Subcutaneous abdominal adipose tissue (tissue), 5 donors: ENCODE results near the gene HEPH.

Source experiments
- H3K27ac ChIP-seq: one replicate; pipeline ENCODE4 v1.7.0; 2013; ENCODE audit warnings: low read depth, mild to moderate bottlenecking, inconsistent platforms, low read length, moderate library complexity
- H3K27me3 ChIP-seq, 5 donors: one replicate each; pipeline ENCODE4 v1.7.0; 2013; ENCODE audit warnings: low read length in 5 of 5, inconsistent platforms in 1 of 5; ENCODE audit not compliant: control insufficient read depth in 5 of 5, insufficient read depth in 4 of 5
- H3K36me3 ChIP-seq, 5 donors: one replicate each; pipeline ENCODE4 v1.7.0; 2013; ENCODE audit warnings: low read length in 5 of 5; ENCODE audit not compliant: control insufficient read depth in 5 of 5, insufficient read depth in 5 of 5
- H3K4me1 ChIP-seq, 5 donors: one replicate each; pipeline ENCODE4 v1.7.0; 2013; ENCODE audit warnings: low read length in 5 of 5, mild to moderate bottlenecking in 3 of 5, moderate library complexity in 1 of 5; ENCODE audit not compliant: control insufficient read depth in 5 of 5, insufficient read depth in 5 of 5
- H3K4me3 ChIP-seq, 5 donors: one replicate each; pipeline ENCODE4 v1.7.0; 2013; ENCODE audit warnings: low read length in 5 of 5, low read depth in 1 of 5
- H3K9ac ChIP-seq, 5 donors: one replicate each; pipeline ENCODE4 v1.7.0; 2013; ENCODE audit warnings: low read length in 5 of 5, mild to moderate bottlenecking in 4 of 5, moderate library complexity in 3 of 5
- H3K9me3 ChIP-seq, 5 donors: one replicate each; pipeline ENCODE4 v1.7.0; 2013; ENCODE audit warnings: low read length in 5 of 5; ENCODE audit not compliant: control insufficient read depth in 5 of 5
- donor health status: healthy.
- donor health status: healthy.
- donor health status: healthy.
- donor health status: healthy.
- donor health status: healthy.

The HEPH gene

GRCh38 chrX:66162331-66162822 is 1.7 kb upstream of the HEPH start:
- no peaks in the 10 kb centered on the region for H3K4me1 ChIP-seq
- no peak overlapping the region for H3K9ac ChIP-seq
- H3K9me3 ChIP-seq, result no peaks in the 10 kb centered on the region
- no peak overlapping the region for H3K4me3 ChIP-seq
- no peaks in the 10 kb centered on the region for H3K36me3 ChIP-seq
- no peak overlapping the region for H3K27ac ChIP-seq
- peaks cover 0 to 16% (median 5%) of the 10 kb centered on the region in 5 donors for H3K27me3 ChIP-seq

GRCh38 chrX:66163447-66163846 is 600 bp upstream of the HEPH start:
- no peaks in the 10 kb centered on the region for H3K9me3 ChIP-seq
- no peak overlapping the region for H3K9ac ChIP-seq
- H3K27ac ChIP-seq, result no peak overlapping the region
- H3K27me3 ChIP-seq, result peaks cover 0 to 16% (median 5%) of the 10 kb centered on the region in 5 donors
- no peaks in the 10 kb centered on the region for H3K4me1 ChIP-seq
- H3K4me3 ChIP-seq, result no peak overlapping the region
- H3K36me3 ChIP-seq, result no peaks in the 10 kb centered on the region

- no peaks in the 10 kb centered on the region for H3K4me1 ChIP-seq
- H3K36me3 ChIP-seq, result no peaks in the 10 kb centered on the region
- peak overlapping the region in 3 of 5 donors; percentile 17 to 28 (median 24) for H3K4me3 ChIP-seq
- H3K9ac ChIP-seq, result no peak overlapping the region
- no peak overlapping the region for H3K27ac ChIP-seq
- H3K9me3 ChIP-seq, result no peaks in the 10 kb centered on the region
- H3K27me3 ChIP-seq, result peaks cover 0 to 16% (median 5%) of the 10 kb centered on the region in 5 donors
Observed at GRCh38 chrX:66164470-66164869, 423 bp downstream of the HEPH start.

- H3K27me3 ChIP-seq, result peaks cover 0 to 13% (median 5%) of the 10 kb centered on the region in 5 donors
- no peaks in the 10 kb centered on the region for H3K9me3 ChIP-seq
- H3K4me3 ChIP-seq, result peak overlapping the region in 1 of 5 donors; percentile 28
- no peaks in the 10 kb centered on the region for H3K36me3 ChIP-seq
- H3K27ac ChIP-seq, result no peak overlapping the region
- H3K9ac ChIP-seq, result no peak overlapping the region
- H3K4me1 ChIP-seq, result no peaks in the 10 kb centered on the region
Observed at GRCh38 chrX:66164931-66165330, 884 bp downstream of the HEPH start.

GRCh38 chrX:66166671-66167070 is 2.6 kb downstream of the HEPH start:
- H3K4me3 ChIP-seq, result no peak overlapping the region

GRCh38 chrX:66167431-66167830 is 3.4 kb downstream of the HEPH start:
- no peak overlapping the region for H3K9ac ChIP-seq
- peaks cover 0 to 9% (median 3%) of the 10 kb centered on the region in 5 donors for H3K27me3 ChIP-seq
- no peak overlapping the region for H3K4me3 ChIP-seq
- H3K27ac ChIP-seq, result no peak overlapping the region
- H3K9me3 ChIP-seq, result no peaks in the 10 kb centered on the region
- no peaks in the 10 kb centered on the region for H3K4me1 ChIP-seq
- H3K36me3 ChIP-seq, result no peaks in the 10 kb centered on the region

More at GRCh38 chrX:66166671-66167070, 2.6 kb downstream of the HEPH start:
- Histone ChIP-seq H3K4me1 (no peaks in the 10 kb centered on the region), H3K9ac (no peak overlapping the region), H3K27me3 (peaks cover 0 to 12% (median 5%) of the 10 kb centered on the region in 5 donors), H3K36me3 (no peaks in the 10 kb centered on the region), H3K9me3 (no peaks in the 10 kb centered on the region), H3K27ac (no peak overlapping the region)

- H3K36me3 ChIP-seq, result no peaks in the 10 kb centered on the region
- no peaks in the 10 kb centered on the region for H3K4me1 ChIP-seq
- peak overlapping the region in 1 of 5 donors; percentile 22 for H3K4me3 ChIP-seq
- no peak overlapping the region for H3K27ac ChIP-seq
- no peak overlapping the region for H3K9ac ChIP-seq
- peaks cover 0 to 31% (median 11%) of the 10 kb centered on the region in 5 donors for H3K9me3 ChIP-seq
- peaks cover 0 to 2% (median 0%) of the 10 kb centered on the region in 5 donors for H3K27me3 ChIP-seq
Observed at GRCh38 chrX:66176134-66176533, 12.1 kb downstream of the HEPH start.

- Histone ChIP-seq H3K4me1 (no peaks in the 10 kb centered on the region), H3K4me3 (no peak overlapping the region), H3K9me3 (no peaks in the 10 kb centered on the region), H3K27ac (no peak overlapping the region), H3K36me3 (no peaks in the 10 kb centered on the region), H3K9ac (no peak overlapping the region), H3K27me3 (peaks cover 2 to 13% (median 7%) of the 10 kb centered on the region in 5 donors)
Observed at GRCh38 chrX:66191563-66191962, 27.5 kb downstream of the HEPH start.

- Histone ChIP-seq H3K36me3 (no peaks in the 10 kb centered on the region), H3K4me3 (no peak overlapping the region), H3K4me1 (no peaks in the 10 kb centered on the region), H3K27me3 (peaks cover 0 to 14% (median 4%) of the 10 kb centered on the region in 5 donors), H3K9ac (no peak overlapping the region), H3K27ac (no peak overlapping the region), H3K9me3 (no peaks in the 10 kb centered on the region)
Observed at GRCh38 chrX:66193821-66194220, 29.8 kb downstream of the HEPH start.

GRCh38 chrX:66200050-66200664 is 36.1 kb downstream of the HEPH start:
- no peak overlapping the region for H3K9ac ChIP-seq
- H3K27me3 ChIP-seq, result peaks cover 4 to 8% (median 7%) of the 10 kb centered on the region in 5 donors
- H3K4me1 ChIP-seq, result no peaks in the 10 kb centered on the region
- no peaks in the 10 kb centered on the region for H3K36me3 ChIP-seq
- no peak overlapping the region for H3K27ac ChIP-seq
- H3K9me3 ChIP-seq, result no peaks in the 10 kb centered on the region
- H3K4me3 ChIP-seq, result no peak overlapping the region
